GM18519 (cell line): Measurements from ENCODE around the gene NUDT8.
"Not testable (repeated sequence)": the region's sequence is repeated elsewhere in the genome, so short reads cannot be mapped to it uniquely, and the experiment has no call there.

Experiments
- ATAC-seq: cut with Tn5 transposase; IDR thresholded peaks from one replicate; pipeline ENCODE4 v1.9.1; 2021; ENCODE audit warnings: mild to moderate bottlenecking, moderate library complexity; ENCODE audit not compliant: unreplicated experiment, low FRiP score

NUDT8 gene

DNA sequence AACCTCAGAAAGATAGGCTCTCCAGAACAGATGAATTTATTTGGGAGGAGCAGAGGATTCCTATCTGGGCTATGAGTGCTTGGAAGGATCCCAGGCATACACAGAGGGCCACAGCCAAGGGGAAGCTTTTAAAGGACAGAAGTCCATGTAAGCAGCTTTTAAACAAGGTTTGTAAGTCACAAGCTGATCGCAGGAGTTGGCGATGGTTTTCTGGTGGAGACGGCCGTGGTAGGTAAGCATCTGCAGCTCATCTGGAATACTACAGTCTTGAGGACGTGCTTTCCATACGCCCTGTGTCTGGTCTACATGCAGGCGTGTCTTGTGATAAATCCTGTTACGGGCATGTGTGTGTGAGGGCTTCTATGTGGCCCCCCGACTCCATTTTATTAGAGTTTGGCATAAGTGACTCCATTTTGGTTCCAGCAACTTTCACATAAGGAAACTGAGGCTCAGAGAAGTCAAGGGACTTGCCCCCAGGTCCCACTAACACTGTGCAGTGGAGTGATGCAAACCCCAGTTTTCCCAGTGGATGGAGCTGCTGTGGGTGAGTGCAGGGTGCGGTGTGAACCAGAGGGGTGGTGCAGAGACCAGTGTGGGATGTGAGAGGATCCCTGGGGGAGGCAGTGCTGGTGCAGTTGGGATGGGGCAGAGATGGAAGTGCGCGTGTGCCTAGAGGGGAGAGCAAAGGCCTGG, 32.6 kb upstream of the NUDT8 start:
- ATAC-seq, result no peak

DNA sequence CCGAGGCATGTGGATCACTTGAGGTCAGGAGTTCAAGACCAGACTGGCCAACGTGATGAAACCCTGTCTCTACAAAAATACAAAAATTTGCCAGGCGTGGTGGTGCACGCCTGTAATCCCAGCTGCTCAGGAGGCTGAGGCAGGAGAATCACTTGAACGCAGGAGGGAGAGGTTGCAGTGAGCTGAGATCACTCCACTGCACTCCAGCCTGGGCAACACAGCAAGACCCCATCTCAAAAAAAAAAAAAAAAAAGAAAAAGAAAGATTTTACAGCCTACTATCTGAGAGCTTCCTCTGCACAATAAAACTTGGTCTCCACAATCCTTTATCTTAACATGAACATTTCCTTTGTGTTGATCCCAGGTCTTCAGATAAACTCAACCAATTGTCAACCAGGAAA, 31.0 kb upstream of the NUDT8 start:
- not testable (repeated sequence) for ATAC-seq

DNA sequence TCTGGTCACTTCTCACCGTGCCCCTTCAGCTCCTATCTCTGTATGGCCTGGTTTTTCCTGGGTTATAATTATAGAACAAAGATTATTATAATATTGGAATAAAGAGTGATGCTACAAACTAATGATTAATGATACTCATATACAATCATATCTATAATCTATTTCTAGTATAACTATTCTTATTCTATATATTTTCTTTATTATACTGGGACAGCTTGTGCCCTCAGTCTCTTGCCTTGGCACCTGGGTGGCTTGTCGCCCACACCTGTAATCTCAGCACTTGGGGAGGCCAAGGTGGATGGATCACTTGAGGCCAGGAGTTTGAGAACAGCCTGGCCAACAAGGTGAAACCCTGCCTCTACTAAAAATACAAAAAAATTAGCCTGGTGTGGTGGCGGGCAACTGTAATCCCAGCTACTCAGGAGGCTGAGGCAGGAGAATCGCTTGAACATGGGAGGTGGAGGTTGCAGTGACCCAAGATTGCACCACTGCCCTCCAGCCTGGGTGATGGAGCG, 30.0 kb upstream of the NUDT8 start:
- ATAC-seq, result not testable (repeated sequence)

DNA sequence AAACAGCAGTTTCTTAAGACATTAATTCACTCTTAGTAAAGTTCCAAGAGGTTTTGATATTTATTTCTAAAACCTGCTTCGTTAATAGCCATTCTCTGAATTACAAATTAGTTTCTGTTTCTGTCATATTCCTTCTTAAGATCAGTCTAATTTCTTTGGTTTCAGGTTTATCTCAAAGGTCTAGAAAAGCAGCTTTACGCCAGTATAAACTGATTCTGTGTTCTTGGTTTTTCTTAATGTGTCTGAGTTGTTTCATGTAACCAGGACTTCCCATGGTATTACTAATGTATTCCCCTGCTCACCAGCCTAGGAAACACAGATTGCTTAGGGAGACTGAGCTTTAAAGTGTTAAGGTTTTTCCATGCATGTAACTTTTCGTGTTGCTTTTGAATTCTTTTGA, 27.6 kb upstream of the NUDT8 start:
- ATAC-seq, result no peak

DNA sequence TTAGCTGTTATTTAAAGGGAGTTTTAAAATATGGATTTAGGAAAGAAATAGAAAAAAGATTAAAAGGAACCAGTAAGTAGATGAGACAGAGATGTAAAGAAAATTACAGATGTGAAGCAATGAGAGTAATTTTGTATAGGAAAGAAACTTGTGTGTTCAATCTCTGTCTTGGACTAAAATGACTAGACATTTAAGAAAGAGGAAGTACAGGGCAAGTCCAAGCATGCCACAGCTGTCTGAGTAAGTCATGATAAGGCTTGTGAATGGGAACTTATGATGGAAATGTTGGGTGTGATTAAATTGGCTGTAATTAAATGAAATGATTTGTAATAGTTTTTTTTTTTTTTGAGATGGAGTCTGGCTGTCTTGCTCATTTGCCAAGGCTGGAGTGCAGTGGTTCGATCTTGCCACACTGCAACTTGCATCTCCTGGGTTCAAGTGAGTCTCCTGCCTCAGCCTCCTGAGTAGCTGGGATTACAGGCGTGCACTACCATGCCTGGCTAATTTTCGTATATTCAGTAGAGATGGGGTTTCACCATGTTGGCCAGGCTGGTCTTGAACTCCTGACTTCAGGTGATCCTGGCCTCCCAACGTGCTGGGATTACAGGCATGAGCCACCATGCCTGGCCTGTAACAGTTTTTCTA, 26.7 kb upstream of the NUDT8 start:
- ATAC-seq, result no peak

DNA sequence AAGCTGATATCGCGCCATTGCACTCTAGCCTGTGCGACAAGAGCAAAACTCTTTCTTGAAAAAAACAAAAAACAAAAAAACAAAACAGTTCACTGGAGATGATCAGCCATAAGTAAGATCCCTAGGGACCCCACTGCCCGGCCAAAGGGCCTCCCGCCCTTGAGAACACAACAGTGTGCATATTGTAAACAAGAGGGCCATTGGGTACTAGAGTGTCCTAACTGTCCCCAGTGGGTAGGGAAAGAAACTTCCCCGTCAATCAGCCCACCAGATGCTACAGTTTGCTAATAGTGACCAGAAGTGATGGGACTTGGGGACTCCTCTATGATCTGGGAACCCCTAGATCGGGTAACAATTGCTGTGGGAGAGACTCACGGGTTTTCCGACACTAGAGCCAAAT, 24.5 kb upstream of the NUDT8 start:
- ATAC-seq, result no peak

- ATAC-seq, result no peak
Observed at GRCh38 chr11:67652965-67653845, 23.5 kb upstream of the NUDT8 start.

- ATAC-seq, result no peak
Observed at GRCh38 chr11:67651976-67652781, 22.4 kb upstream of the NUDT8 start.

DNA sequence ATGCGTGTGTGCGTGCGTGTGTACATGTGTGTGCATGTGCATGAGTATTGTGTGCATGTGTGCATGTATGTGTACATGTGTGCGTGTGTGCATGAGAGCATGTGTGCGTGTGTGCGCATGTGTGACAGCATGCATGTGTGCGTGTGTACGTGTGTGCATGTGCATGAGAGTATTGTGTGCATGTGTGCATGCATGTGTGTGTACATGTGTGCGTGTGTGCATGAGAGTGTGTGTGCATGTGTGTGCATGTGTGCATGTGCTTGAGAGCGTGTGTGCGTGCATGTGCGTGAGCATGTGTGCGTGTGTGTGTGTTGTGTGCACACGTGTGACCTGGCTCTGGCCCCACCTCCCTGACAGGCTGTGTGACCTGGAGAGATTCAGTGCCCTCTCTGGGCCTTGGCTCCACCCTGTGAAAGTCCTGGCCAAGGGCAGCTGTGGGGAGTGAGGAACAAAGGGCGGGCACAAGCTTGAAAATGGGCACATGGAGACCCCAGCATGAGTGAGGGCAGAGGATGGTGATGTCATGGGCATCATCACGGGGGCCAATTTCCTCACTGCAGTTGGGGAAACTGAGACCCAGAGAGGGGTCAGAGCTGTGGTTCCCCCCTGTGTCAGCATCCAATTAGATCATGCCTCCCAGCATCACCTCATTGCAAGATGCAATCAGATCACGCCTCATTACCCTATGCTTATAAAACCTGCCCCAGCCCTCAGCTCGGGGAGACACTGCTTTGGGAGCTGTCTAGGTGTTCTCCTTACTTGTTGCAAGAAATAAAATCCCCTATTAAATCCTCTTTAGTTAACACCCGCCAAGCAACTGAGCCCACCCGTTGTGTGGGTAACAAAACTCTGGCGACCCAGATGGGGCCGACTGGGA, 20.1 kb upstream of the NUDT8 start:
- ATAC-seq, result no peak

GRCh38 chr11:67648796-67649613, 19.3 kb upstream of the NUDT8 start:
- ATAC-seq, result no peak

DNA sequence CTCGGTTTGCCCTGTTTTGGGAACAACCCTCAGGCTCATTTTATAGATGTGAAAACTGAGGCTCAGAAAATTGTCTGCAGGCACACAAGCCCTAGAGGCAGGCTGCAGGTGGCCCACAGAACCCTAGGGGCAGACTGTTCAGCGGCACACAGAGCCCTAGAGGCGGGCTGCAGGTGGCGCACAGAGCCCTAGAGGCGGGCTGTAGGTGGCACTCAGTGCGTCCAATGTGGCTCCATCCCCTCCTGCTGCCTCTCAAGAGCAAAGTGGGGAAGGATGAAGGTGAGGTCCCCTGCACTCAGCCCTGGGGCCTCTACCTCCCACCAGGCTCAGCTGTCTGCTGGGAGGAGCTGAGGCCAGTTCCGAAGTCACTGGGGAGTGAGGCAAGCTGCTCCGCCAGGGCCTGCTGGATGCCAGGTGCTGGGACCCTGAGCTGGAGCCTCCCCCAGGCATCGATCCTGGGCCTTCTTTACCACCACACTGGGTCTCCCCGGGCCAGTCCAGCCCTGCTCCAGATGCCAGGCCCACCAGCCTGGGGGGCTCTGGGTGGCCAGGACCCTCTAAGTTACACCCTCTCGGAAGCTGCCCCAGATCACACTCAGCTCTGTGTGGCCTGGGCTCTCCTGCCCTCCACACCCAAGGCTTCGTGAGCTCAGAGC, 18.5 kb upstream of the NUDT8 start:
- ATAC-seq, result no peak

DNA sequence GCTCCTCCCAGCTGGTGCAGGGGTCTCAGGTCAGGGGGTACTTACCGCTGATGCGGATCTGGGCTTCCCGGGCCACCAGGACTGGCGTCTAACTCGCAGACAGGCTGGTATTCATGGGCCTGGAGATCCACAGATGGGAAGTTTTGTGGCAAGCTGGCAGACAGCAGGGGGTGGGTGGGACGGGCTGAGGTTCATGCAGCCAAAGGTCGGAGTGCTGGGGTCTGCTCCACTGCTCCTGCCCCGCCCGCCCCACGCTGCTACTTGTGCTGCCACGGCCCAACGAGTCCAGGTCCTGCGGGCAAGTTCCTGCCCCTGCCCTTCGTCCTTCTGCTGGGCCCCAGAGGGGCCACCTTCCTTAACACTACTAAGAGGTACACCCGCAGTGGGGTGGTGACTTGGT, 17.7 kb upstream of the NUDT8 start:
- ATAC-seq, result no peak

DNA sequence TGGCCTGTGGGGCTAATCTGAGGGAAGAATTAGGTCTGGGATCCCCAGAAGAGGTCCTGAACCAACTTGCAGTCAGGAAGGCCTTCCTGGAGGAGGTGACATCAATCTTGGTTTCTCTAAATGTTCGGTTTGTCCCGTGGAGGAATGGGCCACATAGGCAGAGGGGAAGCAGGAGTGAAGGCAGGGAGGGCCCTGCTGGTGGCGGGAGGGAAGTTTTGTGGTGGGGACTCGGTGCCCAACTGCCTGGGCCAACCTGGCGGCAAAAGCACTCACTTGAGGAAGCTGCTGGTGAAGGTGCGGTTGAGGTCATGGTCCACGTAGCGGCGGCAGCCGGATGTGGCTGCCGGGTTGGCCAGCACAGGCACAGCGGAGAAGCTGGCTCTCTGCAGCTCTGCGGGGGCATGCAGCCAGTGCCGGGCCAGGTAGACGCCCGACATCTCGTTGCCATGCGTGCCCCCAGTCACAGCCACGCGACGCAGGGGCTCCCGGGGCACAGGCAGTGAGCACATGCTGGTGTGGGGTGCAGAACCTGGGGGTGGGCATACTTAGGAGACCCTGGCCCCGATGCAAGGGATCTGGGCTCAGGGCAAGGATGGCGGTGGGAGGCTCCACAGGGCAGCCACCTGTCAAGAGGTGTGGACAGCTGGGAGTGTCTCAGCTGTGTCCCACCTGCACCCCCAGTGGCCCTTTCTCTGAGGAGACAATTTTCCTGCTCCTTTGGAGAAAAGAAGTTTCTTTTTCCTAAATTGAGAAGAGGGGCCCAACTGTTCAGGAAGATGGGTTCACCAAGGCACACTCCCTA, 17.0 kb upstream of the NUDT8 start:
- ATAC-seq, result no peak

DNA sequence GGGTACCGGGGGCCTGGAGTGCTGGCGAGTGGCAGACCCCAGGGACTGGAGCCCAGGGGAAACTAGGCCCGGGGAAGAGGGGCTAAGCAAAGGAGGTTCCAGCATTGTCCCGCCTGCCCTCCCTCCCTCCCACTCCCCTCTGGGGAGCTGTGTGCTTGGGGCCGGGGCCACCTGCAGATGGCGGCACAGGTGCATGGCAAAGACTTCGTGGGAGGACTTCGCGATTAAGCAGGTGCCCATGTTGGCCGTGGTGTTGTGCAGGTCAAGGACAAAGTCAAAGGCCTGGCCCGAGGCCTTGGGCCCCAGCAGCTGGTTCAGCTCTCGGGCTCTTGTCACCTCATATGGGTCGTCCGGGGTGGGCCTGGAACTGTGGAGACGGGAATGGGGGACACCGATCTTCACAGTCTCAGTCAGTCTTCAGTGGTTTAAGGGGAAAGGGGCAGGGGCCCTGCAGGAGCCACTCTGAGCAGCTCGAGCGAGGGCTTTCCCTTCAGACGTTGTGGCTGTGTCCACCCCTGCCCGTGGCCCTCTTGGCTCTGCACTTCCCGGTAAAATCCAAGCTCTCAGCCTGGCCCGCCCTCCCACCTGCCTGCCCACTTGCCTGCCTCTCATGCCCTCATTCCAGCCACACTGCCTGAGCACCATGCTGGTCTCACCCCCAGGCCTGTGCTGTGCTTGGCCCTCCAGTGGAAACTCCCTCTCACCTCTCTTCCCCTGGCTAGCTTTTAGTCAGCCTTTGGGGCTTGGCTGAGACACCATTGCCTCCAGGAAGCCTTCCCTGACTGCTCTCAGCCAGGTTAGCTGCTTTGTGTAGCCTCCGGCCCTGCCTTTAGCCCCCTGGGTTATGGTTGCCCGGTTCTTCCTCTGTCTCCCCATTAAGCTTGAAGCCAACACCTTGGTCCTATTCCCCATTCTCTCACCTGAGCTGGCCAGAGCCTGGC, 16.1 kb upstream of the NUDT8 start:
- no peak for ATAC-seq

DNA sequence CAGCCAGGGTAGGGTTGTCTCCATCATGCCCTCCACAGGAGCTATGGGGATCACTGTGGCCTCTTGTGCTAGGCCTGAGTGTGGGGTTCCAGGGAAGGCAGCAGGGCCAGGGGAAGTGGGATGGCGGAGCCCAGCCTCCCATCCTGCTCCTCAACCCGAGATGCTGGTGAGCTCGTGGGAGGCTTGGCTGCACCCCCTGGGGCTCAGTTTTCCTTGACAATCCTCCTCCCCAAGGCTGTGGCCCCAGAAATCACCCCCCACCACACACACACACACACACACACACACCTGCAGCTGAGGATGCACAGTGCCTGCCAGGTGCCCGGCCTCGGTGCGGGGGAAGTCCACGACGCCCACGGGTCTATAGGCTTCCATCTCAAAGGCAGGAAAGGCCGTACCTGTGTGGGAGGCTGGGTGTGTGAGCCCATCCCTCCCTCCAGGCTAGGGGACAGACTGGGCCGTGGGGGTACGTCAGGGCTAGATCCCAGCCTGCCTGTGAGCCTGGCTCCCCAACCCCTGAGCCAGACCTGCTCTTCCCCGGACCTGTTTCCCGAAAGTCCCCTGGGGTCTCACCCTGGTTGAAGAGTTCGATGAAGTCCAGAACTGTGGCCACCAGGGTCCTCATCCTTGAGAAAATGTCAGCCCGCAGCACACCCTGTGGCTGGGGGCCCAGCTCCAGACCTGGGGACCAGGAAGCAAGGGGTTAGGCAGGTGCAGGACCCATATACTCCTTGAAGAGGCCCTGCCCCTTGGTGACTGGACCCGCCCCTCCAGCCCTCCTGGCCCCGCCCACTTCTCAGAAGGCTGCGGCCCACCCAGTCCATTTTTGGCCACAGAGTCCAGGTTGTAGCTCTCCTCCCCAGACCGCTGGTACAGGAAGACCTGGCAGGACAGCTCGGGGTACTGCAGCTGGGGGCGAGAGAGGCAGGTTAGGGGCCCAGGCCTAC, 15.0 kb upstream of the NUDT8 start:
- no peak for ATAC-seq
